ENCODE data around the gene BDKRB2.
"Not testable (repeated sequence)": the region's sequence is repeated elsewhere in the genome, so short reads cannot be mapped to it uniquely, and the experiment has no call there.

Gene BDKRB2

DNA sequence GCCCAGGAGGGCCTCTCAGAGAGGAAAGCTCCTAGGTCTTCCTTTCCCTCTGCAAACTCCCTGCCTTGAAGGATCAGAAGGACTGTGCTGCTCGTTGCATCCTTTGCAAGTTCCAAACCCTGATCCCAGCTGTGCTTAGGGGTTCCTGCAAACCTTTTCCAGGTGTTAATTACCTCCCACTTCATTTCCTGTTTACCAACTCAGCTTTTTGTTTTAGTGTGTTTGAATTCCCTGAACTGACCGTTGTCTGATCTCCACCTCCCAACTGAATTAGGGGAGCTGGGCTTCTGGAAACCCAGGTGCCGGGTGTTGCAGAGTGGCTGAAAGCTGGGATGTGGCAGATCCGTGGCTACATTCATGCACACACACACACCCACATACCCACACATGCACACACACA lies 30.8 kb downstream of the BDKRB2 start:
- H3K9me3 ChIP-seq: no peaks in the 10 kb centered on the region
- no peaks in the 10 kb centered on the region for H3K4me1 ChIP-seq
- peaks cover 6% of the 10 kb centered on the region for H3K27me3 ChIP-seq (ENCODE audit: low read depth)
- H3K4me3 ChIP-seq: no peak overlapping the region
- DNase-seq (ENCODE audit: low spot score in 2 of 2): no peak
- H3K36me3 ChIP-seq (replicated peaks): no peaks in the 10 kb centered on the region
- in situ Hi-C loops (cut with MboI; ENCODE audit: low sequenced_read_pairs): no loop called here

DNA sequence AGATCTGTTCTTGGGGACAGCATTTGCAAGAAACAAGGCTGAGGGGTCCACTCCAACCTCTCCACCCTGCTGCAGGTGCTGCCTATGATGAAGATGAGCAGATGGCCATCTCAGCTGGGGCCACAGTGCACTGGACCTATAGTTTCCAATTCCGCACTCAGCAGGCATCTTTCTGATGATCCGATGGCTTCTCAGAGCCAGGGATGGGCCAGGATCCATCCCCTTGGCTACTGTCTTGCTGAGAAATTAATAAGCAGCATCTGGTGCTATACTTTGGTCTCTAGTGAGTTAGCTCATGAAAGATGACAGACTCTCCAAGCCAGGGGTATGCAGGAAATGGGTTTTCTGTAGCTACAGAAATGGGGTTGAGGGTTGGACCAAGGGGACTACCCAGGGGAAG lies 33.0 kb downstream of the BDKRB2 start:
- in situ Hi-C loops (cut with MboI; ENCODE audit: low sequenced_read_pairs): no loop called here
- Histone ChIP-seq H3K4me3 (no peak overlapping the region), H3K4me1 (no peaks in the 10 kb centered on the region), H3K27me3 (ENCODE audit: low read depth) (peaks cover 6% of the 10 kb centered on the region), H3K36me3 (replicated peaks) (no peaks in the 10 kb centered on the region), H3K9me3 (no peaks in the 10 kb centered on the region)
- DNase-seq (ENCODE audit: low spot score in 2 of 2): no peak

DNA sequence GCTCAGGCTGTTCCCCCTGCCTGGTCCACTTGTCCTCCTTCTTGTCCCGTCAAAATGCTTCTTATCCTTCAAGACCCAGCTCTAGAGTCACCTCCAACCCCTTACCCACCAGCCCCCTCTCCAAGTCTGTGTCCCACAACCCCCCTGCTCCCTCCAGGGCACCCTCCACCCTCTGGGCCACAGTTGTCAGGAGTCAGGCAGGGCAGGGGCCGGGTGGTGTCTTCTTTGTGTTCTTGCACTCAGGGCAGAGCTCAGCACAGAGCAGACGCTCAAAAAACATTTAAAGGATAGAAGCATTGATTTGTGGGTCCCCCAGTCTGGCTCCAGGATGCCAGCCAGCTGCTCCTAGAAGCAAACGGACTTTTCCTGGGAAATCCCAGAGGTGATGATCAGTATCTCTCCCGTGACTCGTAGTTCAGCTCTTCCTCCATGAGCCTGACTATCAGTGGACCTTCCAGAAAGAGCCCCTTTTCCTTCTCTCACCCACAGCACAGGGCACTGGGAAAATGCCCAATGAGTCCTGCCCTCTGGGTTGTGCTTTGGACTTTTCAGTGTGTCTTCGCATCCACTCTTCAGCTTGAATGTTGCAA lies 34.1 kb downstream of the BDKRB2 start:
- peaks cover 6% of the 10 kb centered on the region for H3K27me3 ChIP-seq (ENCODE audit: low read depth)
- H3K36me3 ChIP-seq (replicated peaks): no peaks in the 10 kb centered on the region
- H3K4me1 ChIP-seq: no peaks in the 10 kb centered on the region
- in situ Hi-C loops (cut with MboI; ENCODE audit: low sequenced_read_pairs): no loop called here
- no peak overlapping the region for H3K4me3 ChIP-seq
- no peak for DNase-seq (ENCODE audit: low spot score in 2 of 2)
- H3K9me3 ChIP-seq: no peaks in the 10 kb centered on the region

DNA sequence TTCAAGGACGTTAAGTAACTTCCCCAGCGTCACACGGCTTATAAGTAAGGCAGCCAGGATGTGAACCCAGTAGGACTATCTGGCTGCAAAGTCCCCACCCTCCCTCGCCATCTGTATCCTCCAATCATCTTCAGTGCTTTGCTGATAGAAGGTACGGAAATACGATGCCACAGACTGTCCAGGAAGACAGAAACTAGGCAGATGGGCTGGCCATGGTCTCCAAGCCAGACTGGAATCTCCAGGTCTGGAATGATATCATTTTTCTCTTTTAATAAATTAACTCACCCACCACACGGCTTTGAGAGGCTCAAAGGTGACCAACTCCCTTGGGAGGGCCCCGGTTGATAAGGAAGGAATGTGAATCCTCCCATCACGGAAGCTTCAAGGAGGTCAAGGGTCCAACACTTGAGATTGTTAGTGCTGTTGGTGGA lies 35.1 kb downstream of the BDKRB2 start:
- peaks cover 6% of the 10 kb centered on the region for H3K27me3 ChIP-seq (ENCODE audit: low read depth)
- DNase-seq (ENCODE audit: low spot score in 2 of 2): no peak
- no peak overlapping the region for H3K4me3 ChIP-seq
- no peaks in the 10 kb centered on the region for H3K9me3 ChIP-seq
- in situ Hi-C loops (cut with MboI; ENCODE audit: low sequenced_read_pairs): no loop called here
- no peaks in the 10 kb centered on the region for H3K4me1 ChIP-seq
- no peaks in the 10 kb centered on the region for H3K36me3 ChIP-seq (replicated peaks)

DNA sequence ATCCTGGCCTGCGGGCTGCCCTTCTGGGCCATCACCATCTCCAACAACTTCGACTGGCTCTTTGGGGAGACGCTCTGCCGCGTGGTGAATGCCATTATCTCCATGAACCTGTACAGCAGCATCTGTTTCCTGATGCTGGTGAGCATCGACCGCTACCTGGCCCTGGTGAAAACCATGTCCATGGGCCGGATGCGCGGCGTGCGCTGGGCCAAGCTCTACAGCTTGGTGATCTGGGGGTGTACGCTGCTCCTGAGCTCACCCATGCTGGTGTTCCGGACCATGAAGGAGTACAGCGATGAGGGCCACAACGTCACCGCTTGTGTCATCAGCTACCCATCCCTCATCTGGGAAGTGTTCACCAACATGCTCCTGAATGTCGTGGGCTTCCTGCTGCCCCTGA lies 36.0 kb downstream of the BDKRB2 start:
- Histone ChIP-seq H3K9me3 (no peaks in the 10 kb centered on the region), H3K27me3 (ENCODE audit: low read depth) (peaks cover 4% of the 10 kb centered on the region), H3K4me3 (no peak overlapping the region), H3K36me3 (replicated peaks) (no peaks in the 10 kb centered on the region), H3K4me1 (no peaks in the 10 kb centered on the region)
- in situ Hi-C loops (cut with MboI; ENCODE audit: low sequenced_read_pairs): no loop called here
- DNase-seq (ENCODE audit: low spot score in 2 of 2): no peak

DNA sequence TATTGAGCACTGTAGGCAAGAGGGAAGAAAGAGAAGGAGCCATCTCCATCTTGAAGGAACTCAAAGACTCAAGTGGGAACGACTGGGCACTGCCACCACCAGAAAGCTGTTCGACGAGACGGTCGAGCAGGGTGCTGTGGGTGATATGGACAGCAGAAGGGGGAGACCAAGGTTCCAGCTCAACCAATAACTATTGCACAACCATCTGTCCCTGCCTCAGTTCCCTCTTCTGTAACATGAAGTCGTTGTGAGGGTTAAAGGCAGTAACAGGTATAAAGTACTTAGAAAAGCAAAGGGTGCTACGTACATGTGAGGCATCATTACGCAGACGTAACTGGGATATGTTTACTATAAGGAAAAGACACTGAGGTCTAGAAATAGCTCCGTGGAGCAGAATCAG lies 37.5 kb downstream of the BDKRB2 start:
- in situ Hi-C loops (cut with MboI; ENCODE audit: low sequenced_read_pairs): no loop called here
- H3K9me3 ChIP-seq: no peaks in the 10 kb centered on the region
- DNase-seq (ENCODE audit: low spot score in 2 of 2): no peak
- no peaks in the 10 kb centered on the region for H3K36me3 ChIP-seq (replicated peaks)
- no peaks in the 10 kb centered on the region for H3K4me1 ChIP-seq
- no peaks in the 10 kb centered on the region; the same call in 1 of the 2 replicates for H3K27me3 ChIP-seq (ENCODE audit: low read depth)
- H3K4me3 ChIP-seq: no peak overlapping the region

DNA sequence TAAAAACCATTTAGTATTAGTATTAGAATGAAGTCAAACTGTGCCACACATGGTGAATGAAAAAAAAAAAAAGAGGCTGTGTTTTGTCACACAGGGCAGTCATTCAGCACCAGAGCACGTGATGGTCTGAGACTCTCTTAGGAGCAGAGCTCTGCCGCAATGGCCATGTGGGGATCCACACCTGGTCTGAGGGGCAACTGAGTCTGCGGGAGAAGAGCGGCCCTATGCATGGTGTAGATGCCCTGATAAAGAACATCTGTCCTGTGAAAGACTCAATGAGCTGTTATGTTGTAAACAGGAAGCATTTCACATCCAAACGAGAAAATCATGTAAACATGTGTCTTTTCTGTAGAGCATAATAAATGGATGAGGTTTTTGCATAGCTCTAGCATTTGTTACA lies 39.1 kb downstream of the BDKRB2 start:
- Histone ChIP-seq H3K27me3 (ENCODE audit: low read depth) (no peaks in the 10 kb centered on the region), H3K4me1 (no peaks in the 10 kb centered on the region), H3K9me3 (no peaks in the 10 kb centered on the region), H3K4me3 (no peak overlapping the region), H3K36me3 (replicated peaks) (no peaks in the 10 kb centered on the region)
- no peak for DNase-seq (ENCODE audit: low spot score in 2 of 2)
- in situ Hi-C loops (cut with MboI; ENCODE audit: low sequenced_read_pairs): no loop called here

DNA sequence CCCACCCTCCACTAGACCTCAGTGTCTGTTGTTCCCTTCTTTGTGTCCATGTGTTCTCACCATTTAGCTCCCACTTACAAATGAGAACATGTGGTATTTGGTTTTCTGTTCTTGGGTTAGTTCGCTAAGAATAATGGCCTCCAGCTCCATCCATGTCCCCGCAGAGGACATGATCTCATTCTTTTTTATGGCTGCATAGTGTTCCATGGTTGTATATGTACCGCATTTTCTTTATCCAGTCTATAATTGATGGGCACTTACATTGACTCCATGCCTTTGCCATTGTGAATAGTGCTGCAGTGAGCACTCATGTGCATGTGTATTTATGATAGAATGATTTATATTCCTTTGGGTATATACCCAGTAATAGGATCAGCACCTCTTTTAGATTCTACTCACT lies 40.4 kb downstream of the BDKRB2 start:
- H3K36me3 ChIP-seq (replicated peaks); H3K4me3 ChIP-seq; H3K4me1 ChIP-seq; in situ Hi-C loops (cut with MboI; ENCODE audit: low sequenced_read_pairs); DNase-seq (ENCODE audit: low spot score in 2 of 2); H3K9me3 ChIP-seq; H3K27me3 ChIP-seq (ENCODE audit: low read depth): not testable (repeated sequence)

DNA sequence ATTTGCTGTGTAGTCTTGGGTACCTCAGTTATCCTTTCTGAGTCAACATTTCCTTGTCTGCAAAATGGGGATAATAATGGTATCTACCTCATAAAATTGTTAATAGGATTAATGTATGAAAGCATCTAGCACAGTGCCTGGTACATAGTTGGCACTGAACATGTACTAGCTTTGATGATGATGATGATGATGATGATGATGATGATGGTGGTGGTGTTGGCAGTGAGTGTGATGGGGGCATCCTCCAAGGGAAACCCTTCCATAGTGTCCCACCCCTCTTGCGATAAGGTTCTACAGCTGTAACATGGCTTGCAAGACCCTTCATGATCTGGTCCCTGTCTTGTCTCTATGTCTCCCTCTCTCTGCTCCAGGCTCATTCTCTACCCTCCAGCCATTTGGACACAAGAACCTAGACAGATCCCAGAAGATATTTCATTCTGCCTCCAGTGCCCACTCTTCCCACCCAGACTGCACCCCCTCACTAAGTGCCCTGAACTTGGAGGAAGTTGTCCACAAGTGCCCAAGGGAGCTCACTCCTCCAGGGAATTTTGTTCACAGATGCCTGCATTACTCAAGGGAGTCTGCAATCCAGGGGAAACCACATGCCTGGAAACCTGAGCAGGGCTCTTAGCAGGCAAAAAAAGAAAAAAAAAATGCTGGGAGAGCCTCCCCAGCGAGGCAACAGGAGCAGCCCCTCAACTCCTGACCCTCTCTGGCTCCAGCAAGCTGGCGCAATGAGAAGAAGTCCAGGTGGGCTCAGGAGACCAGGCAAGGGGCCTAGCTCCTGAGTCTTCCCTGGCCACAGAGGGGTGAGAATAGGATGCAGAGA lies 41.3 kb downstream of the BDKRB2 start:
- in situ Hi-C loops (cut with MboI; ENCODE audit: low sequenced_read_pairs): no loop called here
- no peaks in the 10 kb centered on the region for H3K36me3 ChIP-seq (replicated peaks)
- H3K4me3 ChIP-seq: no peak overlapping the region
- H3K27me3 ChIP-seq (ENCODE audit: low read depth): no peaks in the 10 kb centered on the region
- H3K4me1 ChIP-seq: no peaks in the 10 kb centered on the region
- DNase-seq (ENCODE audit: low spot score in 2 of 2): no peak
- no peaks in the 10 kb centered on the region for H3K9me3 ChIP-seq

DNA sequence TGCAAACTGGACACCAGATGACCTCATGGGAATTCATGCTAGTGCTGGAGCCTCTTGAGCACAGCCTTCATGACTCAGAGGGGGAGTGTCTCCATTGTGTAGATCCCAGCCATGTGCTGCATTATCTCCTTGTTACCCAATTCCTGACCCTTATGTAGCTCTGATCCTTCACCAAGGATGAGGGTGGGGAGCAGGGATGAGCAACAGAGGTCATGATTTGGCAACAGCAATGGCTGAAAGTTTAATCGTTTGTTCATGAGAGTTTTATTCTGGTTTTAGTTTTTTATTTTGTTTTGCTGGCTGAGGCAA lies 41.9 kb downstream of the BDKRB2 start:
- no peaks in the 10 kb centered on the region for H3K4me1 ChIP-seq
- no peak overlapping the region for H3K4me3 ChIP-seq
- in situ Hi-C loops (cut with MboI; ENCODE audit: low sequenced_read_pairs): no loop called here
- no peaks in the 10 kb centered on the region for H3K9me3 ChIP-seq
- H3K27me3 ChIP-seq (ENCODE audit: low read depth): no peaks in the 10 kb centered on the region
- no peaks in the 10 kb centered on the region for H3K36me3 ChIP-seq (replicated peaks)
- no peak for DNase-seq (ENCODE audit: low spot score in 2 of 2)

DNA sequence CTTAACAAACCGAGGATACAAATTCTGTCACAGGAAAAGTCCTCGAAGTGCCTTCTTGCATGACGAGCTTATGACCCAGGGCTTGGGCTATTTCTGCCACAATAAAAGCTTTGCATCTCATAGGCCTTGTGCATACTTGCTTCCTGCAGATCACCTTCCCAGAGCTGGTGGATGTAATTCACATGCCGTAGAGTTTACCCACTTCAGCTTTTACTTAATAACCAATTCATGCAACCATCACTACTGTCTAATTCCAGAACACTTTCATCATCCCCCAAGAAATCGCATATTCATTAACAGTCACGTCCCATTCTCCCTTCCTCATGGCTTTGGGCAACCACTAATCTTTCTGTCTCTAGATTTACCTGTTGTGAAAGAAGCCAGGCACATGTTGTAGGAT lies 42.4 kb downstream of the BDKRB2 start:
- no peaks in the 10 kb centered on the region for H3K36me3 ChIP-seq (replicated peaks)
- H3K4me1 ChIP-seq: no peaks in the 10 kb centered on the region
- no peaks in the 10 kb centered on the region for H3K9me3 ChIP-seq
- no peak overlapping the region for H3K4me3 ChIP-seq
- H3K27me3 ChIP-seq (ENCODE audit: low read depth): no peaks in the 10 kb centered on the region
- in situ Hi-C loops (cut with MboI; ENCODE audit: low sequenced_read_pairs): no loop called here
- DNase-seq (ENCODE audit: low spot score in 2 of 2): no peak

DNA sequence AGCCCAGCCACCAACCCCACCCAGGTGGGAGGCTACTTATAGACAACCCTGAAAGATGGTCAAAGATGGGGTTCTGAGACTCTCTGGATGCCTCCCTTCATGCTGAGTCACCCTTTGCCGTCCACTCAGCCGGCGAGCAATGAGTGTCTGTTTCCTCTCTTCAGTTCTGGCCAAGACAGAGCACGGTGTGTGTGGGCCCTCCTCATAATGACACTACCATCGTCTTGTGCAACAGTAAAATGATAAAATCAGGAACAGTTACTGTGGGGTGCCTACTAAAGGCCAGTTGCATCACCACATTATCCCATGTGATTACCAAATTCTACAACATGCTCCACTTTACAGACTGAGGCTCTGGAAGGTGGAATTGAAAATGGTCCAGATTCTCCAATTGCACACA lies 44.4 kb downstream of the BDKRB2 start:
- H3K9me3 ChIP-seq: no peaks in the 10 kb centered on the region
- no peaks in the 10 kb centered on the region for H3K27me3 ChIP-seq (ENCODE audit: low read depth)
- no peak overlapping the region for H3K4me3 ChIP-seq
- no peaks in the 10 kb centered on the region for H3K36me3 ChIP-seq (replicated peaks)
- no peaks in the 10 kb centered on the region for H3K4me1 ChIP-seq
- DNase-seq (ENCODE audit: low spot score in 2 of 2): no peak
- in situ Hi-C loops (cut with MboI; ENCODE audit: low sequenced_read_pairs): no loop called here

DNA sequence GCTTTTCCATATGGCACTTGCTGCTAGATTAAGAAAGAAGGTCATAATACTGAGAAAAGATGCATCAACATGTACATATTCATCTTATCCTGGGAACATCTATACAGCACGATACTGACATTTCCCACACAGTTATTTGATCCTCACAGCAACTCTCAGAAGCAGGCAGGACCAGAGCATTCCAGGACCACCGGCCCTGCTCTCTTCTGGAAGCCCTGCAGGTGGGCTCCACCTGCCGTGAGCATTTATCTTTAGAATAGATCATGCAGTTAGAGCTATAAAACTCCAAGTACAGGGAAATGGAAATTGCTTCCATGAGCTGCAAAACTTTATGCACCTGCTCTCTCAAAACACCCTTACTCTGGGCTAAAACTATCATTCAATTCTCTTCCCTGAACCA lies 45.8 kb downstream of the BDKRB2 start:
- Histone ChIP-seq H3K4me1 (no peaks in the 10 kb centered on the region), H3K36me3 (replicated peaks) (no peaks in the 10 kb centered on the region), H3K4me3 (no peak overlapping the region), H3K27me3 (ENCODE audit: low read depth) (peaks cover 6% of the 10 kb centered on the region; the same call in 1 of the 2 replicates), H3K9me3 (no peaks in the 10 kb centered on the region)
- DNase-seq (ENCODE audit: low spot score in 2 of 2): no peak
- in situ Hi-C loops (cut with MboI; ENCODE audit: low sequenced_read_pairs): loop anchor here (25.0 kb wide), 1 partner anchor 688 kb away; no protein-coding TSS in a partner anchor

DNA sequence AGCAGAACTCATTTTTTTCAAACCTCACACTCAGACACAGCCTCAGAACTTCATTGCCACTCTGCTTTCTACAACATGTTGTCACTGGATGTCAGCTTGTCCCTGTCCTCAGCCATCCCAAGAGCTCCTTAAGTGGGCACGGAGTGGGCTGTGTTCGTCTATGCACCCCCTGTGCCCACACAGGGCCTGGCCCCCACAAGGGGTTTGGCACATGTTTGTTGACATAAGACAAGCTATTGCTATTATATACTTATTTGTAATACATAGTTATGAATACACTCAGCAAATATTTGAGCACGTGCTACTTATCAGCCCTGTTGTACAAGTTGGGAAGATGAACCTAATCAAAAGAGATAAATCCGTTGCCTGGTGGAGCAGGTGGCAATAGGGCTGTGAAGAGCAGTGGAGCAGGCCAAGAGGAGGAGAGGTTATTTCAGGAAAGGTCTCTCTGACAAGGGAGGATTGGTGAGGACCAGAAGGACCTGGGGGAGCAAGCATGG lies 47.1 kb downstream of the BDKRB2 start:
- no peaks in the 10 kb centered on the region for H3K9me3 ChIP-seq
- H3K27me3 ChIP-seq (ENCODE audit: low read depth): peaks cover 16% of the 10 kb centered on the region
- in situ Hi-C loops (cut with MboI; ENCODE audit: low sequenced_read_pairs): loop anchor here (25.0 kb wide), 1 partner anchor 689 kb away; no protein-coding TSS in a partner anchor
- H3K36me3 ChIP-seq (replicated peaks): no peaks in the 10 kb centered on the region
- H3K4me3 ChIP-seq: no peak overlapping the region
- H3K4me1 ChIP-seq: no peaks in the 10 kb centered on the region
- no peak for DNase-seq (ENCODE audit: low spot score in 2 of 2)

Measured in HAP-1 (cell line).